AG09309 (cell line): ENCODE measurements around the gene NDUFA5.

Experiments
- DNase-seq: peaks from one replicate; pipeline ENCODE4 v3.0.0-alpha.2; 2010; ENCODE audit warnings: low read depth
- H3K4me3 ChIP-seq: 2 replicates; pipeline ENCODE4 v1.5.1; 2011; ENCODE audit warnings: mild to moderate bottlenecking, low read depth, low read length, moderate library complexity; ENCODE audit not compliant: control insufficient read depth
- CTCF ChIP-seq: IDR thresholded peaks from 2 replicates; pipeline ENCODE4 v1.5.1; 2011; ENCODE audit warnings: mild to moderate bottlenecking, low read depth, low read length, inconsistent platforms; ENCODE audit not compliant: insufficient read depth, control insufficient read depth; ENCODE audit errors: missing control alignments

NDUFA5 gene

GRCh38 chr7:123548406-123548805 is 9.2 kb downstream of the NDUFA5 start:
- DNase-seq: no peak
- TF ChIP-seq CTCF: no peak
- no peak overlapping the region for H3K4me3 ChIP-seq

- DNase-seq: no peak
- no peak overlapping the region for H3K4me3 ChIP-seq
- no peak for TF ChIP-seq CTCF
These were observed 17.7 kb downstream of the NDUFA5 start for GRCh38 chr7:123539871-123540270.

GRCh38 chr7:123538897-123539296 is 18.7 kb downstream of the NDUFA5 start:
- no peak overlapping the region for H3K4me3 ChIP-seq
- no peak for DNase-seq
- TF ChIP-seq CTCF: no peak

GRCh38 chr7:123538189-123538714 is 19.4 kb downstream of the NDUFA5 start:
- no peak for TF ChIP-seq CTCF
- peak; percentile 29 for DNase-seq
- no peak overlapping the region for H3K4me3 ChIP-seq

DNA sequence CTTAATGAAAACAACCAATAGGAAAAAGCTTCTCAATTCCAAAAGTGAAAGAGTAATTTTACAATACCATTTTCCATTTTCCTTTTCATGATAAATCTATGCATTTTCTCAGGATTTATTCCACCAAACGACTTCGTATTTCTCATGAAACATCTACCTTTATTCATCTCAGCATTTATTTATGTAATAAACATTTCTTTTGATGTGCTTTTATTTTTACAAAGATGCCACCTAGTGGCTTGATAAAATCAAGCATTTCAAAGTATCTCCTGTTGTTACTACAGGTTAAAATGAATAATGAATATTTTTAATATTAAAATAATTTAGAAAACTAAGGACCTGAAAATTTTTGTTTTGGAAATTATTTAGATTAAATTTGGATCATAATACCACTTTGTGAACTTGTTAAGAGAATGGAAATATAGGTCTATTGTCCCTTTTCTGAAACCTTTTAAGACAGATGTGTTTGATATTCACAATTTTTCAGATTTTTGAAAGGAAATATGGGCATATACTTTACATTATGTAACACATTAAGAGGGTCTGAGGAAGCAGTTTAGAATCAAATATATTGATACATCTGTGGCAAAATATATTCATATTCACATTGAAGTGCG is 20.5 kb downstream of the NDUFA5 start:
- DNase-seq: no peak
- TF ChIP-seq CTCF: peak; percentile 27
- no peak overlapping the region for H3K4me3 ChIP-seq

- H3K4me3 ChIP-seq: no peak overlapping the region
- no peak for DNase-seq
- no peak for TF ChIP-seq CTCF
These were observed 22.1 kb downstream of the NDUFA5 start for GRCh38 chr7:123535517-123535916.
